HG03103 (cell line): ENCODE data around the gene LNP1.
"Not testable (repeated sequence)": the region's sequence is repeated elsewhere in the genome, so short reads cannot be mapped to it uniquely, and the experiment has no call there.

Experiments used
- ATAC-seq: cut with Tn5 transposase; IDR thresholded peaks from one replicate; pipeline ENCODE4 v1.9.1; 2021; ENCODE audit warnings: low read depth; ENCODE audit not compliant: unreplicated experiment

Gene LNP1, protein sequence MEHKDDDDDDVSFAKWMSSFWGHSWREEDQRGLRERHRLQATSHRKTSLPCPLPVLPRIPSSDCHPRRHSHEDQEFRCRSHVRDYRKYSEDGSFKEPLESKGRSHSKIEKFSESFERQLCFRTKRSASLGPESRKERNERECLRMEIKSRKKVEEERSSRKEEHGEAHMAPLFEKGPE

DNA sequence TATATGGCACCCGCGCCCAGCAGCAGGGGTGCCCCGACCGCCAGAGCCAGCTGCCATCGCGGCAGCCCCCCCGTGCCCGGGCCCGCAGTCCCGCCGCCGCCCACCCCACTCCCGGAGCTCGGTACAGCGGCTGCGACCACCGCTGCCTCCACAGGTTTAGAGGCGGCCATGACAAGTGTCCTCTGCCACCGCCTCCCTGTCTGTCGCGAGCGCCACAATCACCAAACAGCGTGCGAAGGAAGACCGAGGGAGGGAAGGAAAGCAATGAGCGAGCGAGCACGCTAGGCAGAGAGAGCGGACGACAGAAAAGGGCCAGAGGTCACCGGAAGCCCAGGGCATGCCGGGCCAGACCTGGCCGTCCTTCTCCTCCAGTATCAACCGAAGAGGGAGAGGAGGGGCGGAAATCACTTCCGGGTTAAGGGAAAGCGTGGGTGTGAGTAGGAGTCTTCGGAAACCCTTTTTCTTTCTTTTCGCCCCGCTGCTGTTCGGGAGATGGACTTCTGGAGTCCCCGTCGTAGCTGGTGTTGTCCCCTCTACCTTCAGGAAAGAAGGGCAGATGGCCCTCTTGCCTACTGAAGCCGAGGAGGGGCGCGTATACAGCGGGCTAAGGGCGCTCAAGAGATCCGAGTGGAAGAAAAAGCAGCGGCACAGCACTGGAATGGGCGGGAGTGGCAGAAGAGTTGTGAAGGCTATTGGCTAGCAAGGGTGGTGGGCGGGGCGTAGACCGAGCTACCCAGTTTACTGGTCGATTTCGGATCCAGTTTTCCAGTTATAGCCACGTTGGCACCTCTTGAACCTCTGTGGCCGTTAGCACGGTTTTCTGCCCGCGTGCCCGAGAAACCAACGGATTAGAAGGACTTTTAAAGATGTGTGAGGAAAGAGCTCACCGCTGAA, at the start of gene LNP1, which contains the start of gene TOMM70:
LNP1 (plus strand) TSS at position 760 of the 894 bp plus-strand sequence. CDS start 28,191 bp downstream, outside the sequence.
TOMM70 (minus strand) TSS at position 310 of the 894 bp plus-strand sequence; CDS start at position 170, 140 bp downstream.
- ATAC-seq: peak; percentile 85

DNA sequence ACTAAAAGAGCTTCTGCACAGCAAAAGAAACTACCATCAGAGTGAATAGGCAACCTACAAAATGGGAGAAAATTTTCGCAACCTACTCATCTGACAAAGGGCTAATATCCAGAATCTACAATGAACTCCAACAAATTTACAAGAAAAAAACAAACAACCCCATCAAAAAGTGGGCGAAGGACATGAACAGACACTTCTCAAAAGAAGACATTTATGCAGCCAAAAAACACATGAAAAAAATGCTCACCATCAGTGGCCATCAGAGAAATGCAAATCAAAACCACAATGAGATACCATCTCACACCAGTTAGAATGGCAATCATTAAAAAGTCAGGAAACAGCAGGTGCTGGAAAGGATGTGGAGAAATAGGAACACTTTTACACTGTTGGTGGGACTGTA, 49.6 kb upstream of the LNP1 start:
- not testable (repeated sequence) for ATAC-seq

DNA sequence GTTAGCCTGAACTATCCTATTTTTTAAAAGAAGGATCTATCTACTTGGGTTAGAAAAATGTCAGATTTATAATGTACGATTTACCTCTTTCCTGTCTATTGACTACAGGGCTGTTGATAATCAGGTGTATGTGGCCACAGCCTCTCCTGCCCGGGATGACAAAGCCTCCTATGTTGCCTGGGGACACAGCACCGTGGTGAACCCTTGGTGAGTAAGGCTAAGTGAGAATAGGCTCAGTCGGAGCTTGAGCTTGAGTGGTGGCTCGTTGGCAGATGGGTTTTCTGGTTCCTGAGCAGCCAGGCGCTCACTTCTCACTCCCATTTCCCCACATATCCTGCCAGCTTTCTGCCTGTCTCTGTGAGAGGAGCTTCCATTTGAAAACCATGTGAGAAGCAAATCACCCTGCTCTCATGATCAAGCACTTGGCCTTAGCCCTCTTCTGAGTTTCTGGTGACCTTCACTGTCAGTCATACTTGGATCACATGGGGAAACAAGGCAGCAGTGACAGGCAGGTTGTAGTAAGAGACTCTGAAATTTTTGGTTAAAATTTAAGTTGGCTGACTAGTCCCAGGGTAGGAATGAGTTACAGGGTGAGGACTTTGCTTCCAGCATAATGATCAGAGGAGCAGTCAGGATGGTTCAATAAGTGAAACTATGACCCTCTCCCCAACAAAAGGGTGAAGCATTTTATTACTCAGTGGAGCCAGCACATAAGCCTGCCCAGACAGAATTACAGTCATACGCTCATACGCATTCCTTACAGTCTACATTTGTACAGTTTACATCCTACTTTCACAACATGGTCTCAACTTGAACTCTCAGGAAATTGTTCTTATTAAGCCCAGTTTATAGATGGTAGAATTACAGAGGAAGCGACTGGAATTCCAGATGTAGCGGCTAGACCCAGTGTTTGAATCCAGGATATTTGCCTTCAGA, 48.8 kb upstream of the LNP1 start:
- no peak for ATAC-seq

DNA sequence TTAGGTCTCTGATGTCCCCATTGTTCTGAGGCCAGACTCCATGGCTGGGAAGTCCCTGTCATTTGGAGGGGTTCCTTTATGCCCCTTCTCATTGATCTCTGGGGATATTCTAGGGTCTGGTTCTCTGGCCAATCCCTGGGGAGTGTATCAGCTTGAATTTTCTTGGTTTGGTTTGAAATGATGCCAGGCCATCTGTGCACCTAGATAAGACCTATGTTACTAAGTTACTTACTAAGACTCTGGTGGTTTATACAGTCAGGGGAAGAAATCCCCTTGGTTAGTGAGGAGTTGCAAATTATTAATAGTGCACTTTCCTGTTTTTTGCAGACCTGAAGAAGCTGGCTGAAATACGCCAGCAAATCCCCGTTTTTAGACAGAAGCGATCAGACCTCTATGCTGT, 46.5 kb upstream of the LNP1 start:
- ATAC-seq: no peak

DNA sequence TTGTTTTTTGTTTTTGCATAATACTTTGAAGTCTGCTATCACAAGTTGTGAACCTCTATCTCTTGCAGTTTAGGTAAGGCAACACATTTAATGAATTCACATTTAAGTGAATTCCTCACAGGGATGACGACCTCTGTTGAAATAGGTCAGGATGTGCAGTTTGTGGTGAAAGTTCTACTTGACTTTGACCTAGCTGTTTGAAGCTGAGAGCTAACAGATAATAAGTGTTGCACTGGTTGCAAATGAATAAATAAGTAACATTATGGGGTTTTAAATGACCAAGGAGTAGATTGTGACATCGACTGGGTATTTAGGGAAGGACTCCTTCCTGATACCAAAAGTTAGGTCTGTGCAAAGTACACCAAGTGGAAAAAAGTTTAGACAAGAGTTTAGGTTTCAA, 42.9 kb upstream of the LNP1 start:
- no peak for ATAC-seq

DNA sequence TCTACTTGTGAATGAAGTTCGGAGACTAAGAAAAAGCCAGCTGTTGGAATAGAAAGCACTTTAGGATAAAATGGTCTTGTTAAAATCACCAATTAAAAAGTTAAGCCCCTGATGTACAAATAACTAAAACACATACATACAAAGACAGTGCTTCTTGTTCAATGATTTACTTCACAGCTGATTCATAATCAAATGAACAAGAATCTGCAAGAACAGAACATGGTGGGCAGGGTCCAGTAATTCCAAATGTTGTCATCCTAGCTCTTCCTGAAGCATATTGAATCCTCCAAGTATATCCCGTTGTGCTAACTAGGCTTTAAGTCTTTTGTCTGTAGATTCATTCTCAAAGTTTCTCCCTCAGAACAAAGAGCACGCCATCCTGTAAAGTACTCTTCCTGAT, 42.3 kb upstream of the LNP1 start:
- ATAC-seq: no peak

DNA sequence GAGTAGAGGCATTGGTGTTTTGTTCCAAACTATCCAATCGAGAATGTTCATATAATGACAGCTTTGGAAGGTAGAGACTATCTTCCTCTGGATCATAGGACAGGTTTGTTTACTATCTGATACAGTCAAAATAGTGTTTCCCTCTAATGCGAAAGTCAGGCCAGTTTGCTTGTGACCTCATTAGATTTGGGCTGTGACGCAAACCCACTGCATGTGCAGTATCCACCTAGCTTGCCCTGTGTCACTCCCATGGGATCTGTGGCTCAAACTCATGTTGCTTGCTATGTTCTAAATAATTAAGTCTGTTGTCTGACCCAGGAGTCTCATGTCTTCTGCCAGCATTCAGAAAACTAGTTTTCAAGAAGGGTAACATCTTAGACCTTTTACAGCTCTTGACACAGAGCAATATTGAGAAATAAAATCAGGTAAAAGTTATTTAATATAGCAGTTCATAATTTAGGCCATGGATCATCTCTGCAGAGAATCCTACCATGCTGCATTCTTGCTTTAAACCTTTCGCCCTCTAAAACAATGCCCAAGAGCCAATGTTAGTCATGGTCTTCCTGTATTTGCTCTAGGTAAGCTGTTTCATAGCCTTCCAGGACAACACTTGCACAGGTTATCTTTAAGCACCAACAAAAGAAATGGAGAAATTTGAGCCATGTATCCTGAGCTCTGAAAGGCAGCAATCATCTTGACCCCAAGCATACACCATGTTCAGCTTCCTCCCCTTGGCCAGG, 40.4 kb upstream of the LNP1 start:
- ATAC-seq: no peak

DNA sequence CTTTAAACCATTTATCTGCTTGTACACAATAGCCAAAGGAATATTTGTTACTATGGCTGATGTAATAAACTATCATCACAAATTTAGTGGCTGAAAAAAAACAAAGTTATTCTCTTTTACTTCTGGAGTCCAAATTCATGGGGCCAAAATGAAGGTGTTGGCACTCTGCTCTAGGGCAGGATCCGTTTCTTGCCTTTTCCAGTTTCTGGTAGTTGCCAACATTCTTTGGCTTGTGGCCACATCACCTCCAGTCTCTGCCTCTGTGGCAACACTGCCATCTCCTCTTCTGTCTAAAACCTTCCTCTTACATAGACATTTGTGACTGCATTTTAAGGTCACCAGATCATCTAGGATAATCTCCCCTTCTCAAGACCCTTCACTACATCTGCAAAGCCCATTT, 39.4 kb upstream of the LNP1 start:
- no peak for ATAC-seq

DNA sequence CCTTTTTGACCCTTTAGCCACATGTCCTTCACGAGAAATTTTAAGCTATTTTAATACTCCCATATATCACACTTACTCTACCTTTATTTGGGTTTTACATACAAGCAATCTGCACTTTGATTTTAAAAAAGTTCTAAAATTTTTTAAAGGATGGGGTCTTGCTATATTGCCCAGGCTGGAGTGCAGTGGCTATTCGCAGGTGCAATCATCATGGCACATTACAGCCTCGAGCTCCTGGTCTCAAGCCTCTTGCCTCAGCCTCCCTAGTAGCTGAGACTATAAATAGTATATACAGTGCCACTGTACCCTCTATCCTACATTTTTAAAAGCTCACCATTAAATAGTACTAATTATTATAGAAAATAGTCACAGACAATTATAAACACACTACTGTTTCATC, 36.9 kb upstream of the LNP1 start:
- ATAC-seq: no peak

DNA sequence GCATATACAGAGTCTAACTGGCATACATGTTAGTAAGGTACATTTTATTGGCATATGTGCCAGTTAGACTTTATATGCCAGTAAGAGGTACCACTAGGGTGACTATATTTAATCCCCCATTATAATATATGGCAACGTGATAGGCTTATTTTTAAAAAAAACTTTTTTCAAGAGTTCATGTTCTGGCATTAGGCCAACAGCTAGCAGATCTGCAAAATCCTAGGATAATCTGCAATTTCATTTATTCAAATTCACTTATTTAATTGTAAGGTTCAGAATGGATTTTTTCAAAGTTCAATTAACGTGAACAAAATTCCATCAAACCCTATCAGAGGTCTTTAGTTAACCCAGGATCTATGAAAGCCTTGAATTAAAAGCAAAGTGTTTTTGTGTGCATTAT, 34.9 kb upstream of the LNP1 start:
- ATAC-seq: no peak

DNA sequence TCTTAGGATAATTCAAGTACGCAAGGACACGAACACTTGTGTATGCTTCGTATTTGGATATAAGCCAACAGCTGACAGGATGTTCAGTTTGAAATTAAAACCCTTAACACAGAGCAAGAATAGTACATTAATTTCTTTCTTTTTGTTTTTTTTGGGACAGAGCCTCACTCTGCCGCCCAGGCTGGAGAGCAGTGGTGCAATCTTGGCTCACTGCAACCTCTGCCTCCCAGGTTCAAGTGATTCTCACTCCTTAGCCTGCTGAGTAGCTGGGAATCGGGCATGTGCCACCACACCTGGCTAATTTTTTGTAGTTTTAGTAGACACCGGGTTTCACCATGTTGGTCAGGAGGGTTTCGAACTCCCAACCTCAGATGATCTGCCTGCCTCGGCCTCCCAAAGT, 32.9 kb upstream of the LNP1 start:
- ATAC-seq: no peak

DNA sequence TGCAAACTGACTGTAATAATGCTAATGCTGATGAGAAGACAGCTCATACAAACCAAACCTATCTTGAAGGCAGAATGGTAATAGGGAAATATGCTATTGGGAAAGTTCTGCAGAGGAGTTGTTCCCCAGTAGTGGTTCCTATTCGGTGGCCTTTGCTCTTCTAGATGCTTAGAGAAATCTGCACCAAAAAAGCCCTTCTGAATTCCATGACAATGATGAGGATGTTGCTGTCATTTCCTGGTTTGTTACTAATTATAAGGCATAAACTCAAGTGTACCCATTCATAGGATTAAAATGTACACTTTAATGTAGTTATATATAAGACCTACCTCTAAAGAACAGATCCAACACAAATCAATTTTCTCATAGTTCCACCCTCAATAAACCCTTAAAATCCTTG, 30.6 kb upstream of the LNP1 start:
- ATAC-seq: no peak

DNA sequence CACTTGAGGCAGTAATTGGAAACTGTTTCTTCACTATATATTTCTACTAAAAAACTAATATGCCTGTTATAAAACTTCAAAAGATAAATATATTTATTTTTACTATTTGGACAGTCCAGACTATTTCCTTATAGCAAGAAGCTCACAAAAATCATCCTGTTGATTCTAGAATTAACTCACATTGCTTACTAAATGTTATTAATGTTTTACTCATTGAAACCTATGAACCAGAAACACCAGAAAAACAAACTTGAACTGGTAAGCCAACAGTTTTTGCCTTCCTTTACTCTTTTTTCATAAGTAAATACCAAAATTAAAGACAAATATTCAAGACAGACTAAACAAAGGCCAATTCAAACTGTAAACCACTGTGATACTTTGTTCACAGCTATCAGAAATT, 26.8 kb upstream of the LNP1 start:
- ATAC-seq: no peak

DNA sequence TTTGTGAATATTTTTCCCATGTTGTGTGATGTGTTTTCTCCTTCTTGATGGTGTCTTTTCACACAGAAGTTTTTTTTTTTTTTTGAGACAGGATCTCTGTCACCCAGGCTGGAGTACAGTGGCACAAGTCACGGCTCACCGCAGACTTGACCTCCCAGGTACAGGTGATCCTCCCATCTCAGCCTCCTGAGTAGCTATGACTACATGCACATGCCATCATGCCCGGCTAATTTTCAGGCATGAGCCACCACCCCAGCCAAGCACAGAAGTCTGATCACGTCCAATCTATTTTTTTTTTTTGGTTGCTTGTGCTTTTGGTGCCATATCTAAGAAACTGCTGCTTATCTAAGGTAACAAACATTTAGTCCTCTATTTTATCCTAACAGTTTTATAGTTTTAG, 25.0 kb upstream of the LNP1 start:
- no peak for ATAC-seq

DNA sequence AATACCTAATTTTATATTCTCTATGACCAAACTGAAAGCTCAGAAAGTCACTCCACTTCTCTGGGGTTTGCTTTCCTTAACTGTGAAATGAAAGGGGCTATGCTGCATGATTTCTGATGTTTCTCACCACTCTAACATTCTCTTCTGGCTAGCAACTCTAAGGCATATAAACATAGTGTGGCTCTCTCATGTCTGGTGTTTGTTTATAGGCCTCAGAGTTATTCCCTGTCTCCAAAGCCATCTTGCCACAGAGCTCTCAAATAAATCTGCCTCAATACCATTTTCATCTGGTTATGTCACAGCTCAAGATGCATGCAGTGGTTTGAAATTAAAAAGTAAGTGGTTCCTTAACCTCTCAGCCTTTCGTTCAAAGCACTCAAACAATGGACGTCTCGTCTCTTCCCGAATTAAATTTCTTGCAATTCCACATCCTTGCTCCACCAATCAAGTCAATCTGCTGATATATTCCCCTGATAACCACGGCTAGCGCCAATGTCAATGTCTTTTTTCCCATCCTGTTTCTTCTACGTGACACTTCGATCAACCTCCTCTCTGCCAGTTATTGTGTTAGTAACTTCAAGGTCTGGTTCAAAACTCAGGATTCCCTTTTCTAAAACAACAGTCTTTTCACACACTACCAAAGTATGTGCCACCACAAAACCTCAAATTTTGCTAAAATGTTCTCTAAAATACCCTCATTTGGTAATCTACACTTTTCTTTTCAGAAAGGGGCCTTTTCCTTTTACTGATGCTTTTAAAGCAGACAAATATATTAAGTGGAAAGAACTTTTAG, 16.4 kb upstream of the LNP1 start:
- no peak for ATAC-seq

DNA sequence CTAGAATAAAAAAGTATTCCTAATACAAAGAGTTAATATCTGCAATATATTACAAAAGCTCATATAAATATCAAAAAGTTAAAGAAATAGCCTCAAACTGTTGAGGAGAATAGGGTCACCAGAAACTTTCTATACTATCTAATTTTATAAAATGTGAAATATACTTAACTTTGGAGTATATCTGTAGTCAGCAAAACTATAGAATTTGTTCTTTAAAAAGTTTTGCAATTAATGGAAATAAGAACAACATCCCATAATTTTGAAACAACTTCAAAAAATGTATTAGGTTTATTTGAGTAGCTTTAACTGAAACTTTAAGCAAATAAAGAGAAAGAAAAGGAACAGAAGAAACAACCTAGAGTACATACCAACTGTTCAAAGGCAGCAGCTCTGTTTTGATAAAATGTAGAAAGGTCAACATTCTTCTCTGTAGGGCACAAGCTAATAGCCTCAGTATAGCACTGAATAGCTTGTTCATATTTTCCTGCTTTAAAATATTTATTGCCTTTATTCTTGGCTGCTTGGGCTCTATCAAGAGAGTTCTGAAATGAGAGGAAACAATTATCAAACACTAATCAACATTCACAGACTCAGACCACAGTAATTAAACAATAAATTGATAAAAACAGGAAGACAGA, 14.8 kb upstream of the LNP1 start:
- ATAC-seq: no peak

DNA sequence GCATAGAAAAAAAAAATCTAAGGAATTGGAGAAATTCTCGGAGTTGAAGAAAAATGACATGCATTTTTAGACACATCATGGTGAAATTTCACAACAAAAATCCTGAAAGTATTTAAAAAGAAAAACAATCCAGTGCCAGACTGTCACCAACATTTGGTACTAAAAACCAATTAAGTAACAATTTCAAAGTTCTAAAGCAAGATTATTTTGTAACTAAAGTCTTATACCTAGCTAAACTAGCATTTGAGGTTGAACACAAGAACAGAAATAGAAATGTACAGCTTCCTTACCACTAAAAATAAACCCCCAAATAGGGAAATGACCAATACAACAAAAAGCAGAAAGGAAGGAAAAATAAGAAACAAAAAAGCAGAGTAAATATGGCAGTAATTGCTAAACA, 12.3 kb upstream of the LNP1 start:
- no peak for ATAC-seq

DNA sequence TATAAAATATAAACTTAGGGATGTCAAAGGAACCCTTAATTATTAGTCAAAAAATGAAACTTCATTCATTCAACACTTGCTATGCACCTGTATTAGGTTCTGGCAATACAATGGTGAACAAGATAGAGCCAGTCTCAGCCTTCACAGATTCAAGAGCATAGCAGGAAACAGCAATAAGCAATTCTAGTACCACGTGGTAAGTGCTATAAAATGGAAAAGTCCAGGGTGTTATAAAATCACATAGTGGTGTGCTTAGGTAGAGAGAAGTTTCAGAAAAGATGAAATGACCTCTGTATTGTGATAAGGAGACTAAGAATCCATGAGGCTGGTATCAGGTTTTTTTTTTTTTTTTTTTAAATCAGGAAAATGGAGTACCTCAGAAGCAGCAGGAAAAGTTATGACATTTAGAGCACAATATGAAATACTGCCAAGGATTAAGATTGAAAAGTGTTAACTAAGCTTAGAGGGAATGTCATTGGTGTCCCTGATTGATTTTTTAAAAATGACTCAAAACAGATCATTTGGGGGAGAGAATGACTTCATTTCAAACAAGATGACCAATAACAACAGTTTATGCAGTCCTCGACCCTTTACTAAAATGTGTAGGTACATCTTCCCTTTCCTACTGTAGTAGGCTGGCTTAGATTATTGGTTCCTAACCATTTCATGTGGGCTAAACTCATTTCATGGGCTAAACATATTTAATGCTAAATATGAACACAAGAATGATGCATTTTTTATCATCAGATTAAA, 5.5 kb upstream of the LNP1 start:
- ATAC-seq: no peak
